Endothelial cell of umbilical vein (primary cell): ENCODE results near the gene HCFC1. TPM values are rescaled to one million over a fixed set of nuclear protein-coding genes. Genes with fewer than 3 reads are reported as not detected.

ENCODE experiments used
- BruUV-seq: library from RNA; stranded (reverse); fragments of 400-500 nt; replicated peaks from 2 replicates; lab custom pipeline; 2021; lab: Mats Ljungman, UMichigan
- CTCF ChIA-PET: fragments of 300-600, 350-600 bp; sonication (Branson Sonifier 250); formaldehyde crosslinking; loops from one replicate; lab custom pipeline; 2021; ENCODE audit warnings: antibody characterized with exemption, inconsistent platforms; lab: Charles Lee
- POLR2A ChIA-PET: fragments of 300-600, 350-600 bp; sonication (Branson Sonifier 250); formaldehyde crosslinking; loops from one replicate; lab custom pipeline; 2021; ENCODE audit warnings: antibody characterized with exemption, inconsistent platforms; lab: Charles Lee
- DNase-seq: peaks from one replicate; pipeline ENCODE4 v3.0.0-alpha.2; 2011; ENCODE audit warnings: low read depth, low spot score
- FAIRE-seq: peaks from 2 replicates; lab custom pipeline; 2011; peaks lifted over from hg19 to GRCh38; lab: Jason Lieb, UNC
- H2AFZ ChIP-seq: 2 replicates; pipeline ENCODE4 v1.6.0; 2012; ENCODE audit warnings: low read depth, low read length, control low read depth, inconsistent platforms
- H3K27ac ChIP-seq: 2 replicates; pipeline ENCODE4 v1.5.1; 2011; ENCODE audit warnings: low read depth, mild to moderate bottlenecking, control low read depth, low read length, moderate library complexity; ENCODE audit not compliant: insufficient read depth
- H3K27me3 ChIP-seq, 2 experiments: 2 replicates each; pipeline versions ENCODE4 v1.6.0 to v1.6.1; 2011; ENCODE audit warnings: low read length in 2 of 2, mixed read lengths in 1 of 2; ENCODE audit not compliant: control insufficient read depth in 2 of 2, insufficient read depth in 2 of 2
- H3K36me3 ChIP-seq, 2 experiments: 2 replicates in 1 of 2; 3 replicates in 1 of 2; pipeline ENCODE4 v1.5.1; 2011; ENCODE audit warnings: low read length in 2 of 2, mild to moderate bottlenecking in 1 of 2, moderate library complexity in 1 of 2; ENCODE audit not compliant: control insufficient read depth in 2 of 2, insufficient read depth in 2 of 2; ENCODE audit errors: extremely low read depth in 1 of 2
- H3K4me1 ChIP-seq: 3 replicates; pipeline ENCODE4 v1.5.1; 2011; ENCODE audit warnings: mild to moderate bottlenecking, low read length; ENCODE audit not compliant: control insufficient read depth, insufficient read depth; ENCODE audit errors: extremely low read depth
- H3K4me2 ChIP-seq: 2 replicates; pipeline ENCODE4 v1.6.1; 2011; ENCODE audit warnings: low read length, control low read depth, mixed read lengths; ENCODE audit not compliant: insufficient read depth
- H3K4me3 ChIP-seq, 3 experiments: fragments of 200-600 bp in 1 of 3; sonication (generic), shearing (Covaris generic) in 1 of 3; replicated peaks in 1 of 3; 2 replicates each; pipeline ENCODE4 v1.5.1; 2011 to 2016; ENCODE audit warnings: control low read depth in 3 of 3, low read length in 3 of 3, mild to moderate bottlenecking in 2 of 3, inconsistent platforms in 1 of 3, low read depth in 1 of 3, moderate library complexity in 1 of 3; ENCODE audit not compliant: insufficient read depth in 1 of 3
- H3K79me2 ChIP-seq: 2 replicates; pipeline ENCODE4 v1.6.0; 2012; ENCODE audit warnings: low read length, inconsistent platforms; ENCODE audit not compliant: control insufficient read depth, insufficient read depth
- H3K9ac ChIP-seq: replicated peaks from 2 replicates; pipeline ENCODE3; 2011; ENCODE audit warnings: low read length, control low read depth; ENCODE audit not compliant: insufficient read depth; ENCODE audit errors: extremely low read depth
- H3K9me1 ChIP-seq: replicated peaks from 3 replicates; pipeline ENCODE4 v1.6.0; 2011; ENCODE audit warnings: mild to moderate bottlenecking, low read length; ENCODE audit not compliant: control insufficient read depth, insufficient read depth; ENCODE audit errors: extremely low read depth
- H3K9me3 ChIP-seq: replicated peaks from 2 replicates; pipeline ENCODE4 v1.5.1; 2012; ENCODE audit warnings: low read length, inconsistent platforms; ENCODE audit not compliant: control insufficient read depth, insufficient read depth
- H4K20me1 ChIP-seq: replicated peaks from 2 replicates; pipeline ENCODE3; 2011; ENCODE audit warnings: mild to moderate bottlenecking, low read length; ENCODE audit not compliant: control insufficient read depth, insufficient read depth; ENCODE audit errors: extremely low read depth
- CTCF ChIP-seq, 2 donors: IDR thresholded peaks; 1 replicate in 1 of 2; 2 replicates in 1 of 2; pipeline ENCODE4 v1.5.1; 2011; ENCODE audit warnings: low read length in 2 of 2, mild to moderate bottlenecking in 2 of 2, moderate library complexity in 2 of 2, control low read depth in 1 of 2, inconsistent platforms in 1 of 2, low read depth in 1 of 2; ENCODE audit not compliant: insufficient read depth in 1 of 2; ENCODE audit errors: extremely low read depth in 1 of 2
- EZH2 ChIP-seq: IDR thresholded peaks from 2 replicates; pipeline ENCODE4 v1.6.1; 2012; ENCODE audit warnings: borderline replicate concordance, low read depth, mild to moderate bottlenecking, moderate library complexity, low read length, inconsistent platforms; ENCODE audit not compliant: severe bottlenecking
- GATA2 ChIP-seq: IDR thresholded peaks from 2 replicates; pipeline ENCODE4 v1.7.0; 2011; ENCODE audit warnings: low read depth, mild to moderate bottlenecking, moderate library complexity, mixed read lengths, low read length; ENCODE audit not compliant: insufficient read length, insufficient read depth
- JUN ChIP-seq: IDR thresholded peaks from 2 replicates; pipeline ENCODE4 v1.6.1; 2011; ENCODE audit warnings: borderline replicate concordance, low read depth; ENCODE audit not compliant: insufficient read length, insufficient read depth
- MAX ChIP-seq: IDR thresholded peaks from 2 replicates; pipeline ENCODE4 v1.6.1; 2011; ENCODE audit not compliant: insufficient read depth, insufficient read length
- MYC ChIP-seq: IDR thresholded peaks from one replicate; pipeline ENCODE4 v1.6.1; 2011; ENCODE audit warnings: mild to moderate bottlenecking, low read depth, low read length
- POLR2A ChIP-seq: IDR thresholded peaks from 2 replicates; pipeline ENCODE4 v1.6.1; 2012; ENCODE audit warnings: low read depth, mild to moderate bottlenecking, control low read depth, low read length
- POLR2AphosphoS5 ChIP-seq: IDR thresholded peaks from 2 replicates; pipeline ENCODE4 v1.6.1; 2012; ENCODE audit warnings: low read depth, mild to moderate bottlenecking, control low read depth, low read length, moderate library complexity; ENCODE audit not compliant: insufficient read depth
- dilution Hi-C: fragments of 300-500 bp; cut with MboI; formaldehyde crosslinking; loops from one replicate; pipeline ENCODE4 v1.15.0; 2019; ENCODE audit warnings: low sequenced_read_pairs; ENCODE audit not compliant: extremely low pct_ligation_motif_present
- intact Hi-C: fragments of 100-400 bp; cut with micrococcal nuclease; formaldehyde crosslinking; loops from one replicate; pipeline ENCODE4 v1.10.0; 2022
- polyA plus RNA-seq, 4 experiments: library from polyadenylated mRNA; depleted of rRNA in 3 of 4; stranded (reverse) in 3 of 4; unstranded in 1 of 4; fragments of >200 nt; gene quantifications; 2 replicates each; pipeline versions ENCODE4 v1.2.1 to v1.2.3, GENCODE V29; 2011 to 2012; ENCODE audit warnings: missing spikeins in 1 of 4
- total RNA-seq: library from RNA; stranded (reverse); gene quantifications from 2 replicates; pipeline ENCODE4 v1.2.3, GENCODE V29; 2021

The HCFC1 gene
- total and polyA plus RNA-seq, 2 donors (not counting 3 experiments of a cell fraction or from before 2014, with no cell fraction given) = 15.9 to 85.9 TPM

- H3K79me2 ChIP-seq = peaks cover 9% of the 10 kb centered on the region
- intact Hi-C loops (no loop called here), dilution Hi-C loops (no loop called here)
Measured at GRCh38 chrX:153948002-153948466, 23.6 kb downstream of the HCFC1 start.

More at GRCh38 chrX:153948002-153948466, 23.6 kb downstream of the HCFC1 start:
- Histone ChIP-seq H3K27me3 (no peaks in the 10 kb centered on the region), H2AFZ (no peak overlapping the region), H3K36me3 (peaks cover 15 to 16% of the 10 kb centered on the region in 2 experiments), H3K9ac (no peak overlapping the region), H3K9me3 (no peaks in the 10 kb centered on the region), H4K20me1 (no peaks in the 10 kb centered on the region), H3K27ac (peak overlapping the region; percentile 38), H3K4me1 (peaks cover 31% of the 10 kb centered on the region), H3K4me3 (no peak overlapping the region), H3K4me2 (no peak overlapping the region), H3K9me1 (no peaks in the 10 kb centered on the region)
- FAIRE-seq (peak; percentile 68), DNase-seq (no peak)
- BruUV-seq = TSS peak; percentile 42
- POLR2A ChIA-PET = interaction anchor here (1.0 to 1.3 kb wide), 2 partner anchors 20 to 23 kb away, joined by 5 read pairs; no protein-coding TSS in a partner anchor
- TF ChIP-seq POLR2AphosphoS5 (no peak), JUN (no peak), GATA2 (no peak), MYC (no peak), MAX (no peak), POLR2A (no peak), EZH2 (no peak), CTCF (IDR thresholded peaks at IDR 0.05; ENCODE audit: extremely low read depth in 1 of 2, insufficient read depth in 1 of 2, low read depth in 1 of 2, low read length in 2 of 2) (no peak)
- CTCF ChIA-PET = interaction anchor here (1.6 to 9.4 kb wide), 10 partner anchors 9 to 184 kb away, joined by 4 to 253 read pairs (median 8); partner anchors contain the start of genes ARHGAP4, IDH3G, NAA10 and PLXNB3
